GM18517 (cell line): Measurements from ENCODE around the gene CLEC4M.
"Not testable (repeated sequence)": the region's sequence is repeated elsewhere in the genome, so short reads cannot be mapped to it uniquely, and the experiment has no call there.

Source experiments
- ATAC-seq: cut with Tn5 transposase; IDR thresholded peaks from one replicate; pipeline ENCODE4 v1.9.1; 2021; ENCODE audit warnings: mild to moderate bottlenecking, moderate library complexity; ENCODE audit not compliant: unreplicated experiment

The CLEC4M gene

DNA sequence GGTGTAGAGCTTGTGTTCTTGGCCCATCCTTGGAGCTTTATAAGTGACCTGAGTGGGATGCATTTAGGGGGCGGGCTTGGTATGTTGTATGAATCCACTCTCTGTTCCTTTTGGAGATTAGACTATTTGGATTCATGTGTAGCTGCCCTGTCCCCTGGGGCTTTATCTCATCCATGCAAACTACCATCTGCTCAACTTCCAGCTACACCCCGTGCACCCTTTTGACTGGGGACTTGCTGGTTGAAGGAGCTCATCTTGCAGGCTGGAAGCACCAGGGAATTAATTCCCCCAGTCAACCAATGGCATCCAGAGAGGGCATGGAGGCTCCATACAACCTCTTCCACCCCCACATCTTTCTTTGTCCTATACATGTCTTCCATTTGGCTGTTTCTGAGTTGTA lies 6.1 kb downstream of the CLEC4M start:
- no peak for ATAC-seq

DNA sequence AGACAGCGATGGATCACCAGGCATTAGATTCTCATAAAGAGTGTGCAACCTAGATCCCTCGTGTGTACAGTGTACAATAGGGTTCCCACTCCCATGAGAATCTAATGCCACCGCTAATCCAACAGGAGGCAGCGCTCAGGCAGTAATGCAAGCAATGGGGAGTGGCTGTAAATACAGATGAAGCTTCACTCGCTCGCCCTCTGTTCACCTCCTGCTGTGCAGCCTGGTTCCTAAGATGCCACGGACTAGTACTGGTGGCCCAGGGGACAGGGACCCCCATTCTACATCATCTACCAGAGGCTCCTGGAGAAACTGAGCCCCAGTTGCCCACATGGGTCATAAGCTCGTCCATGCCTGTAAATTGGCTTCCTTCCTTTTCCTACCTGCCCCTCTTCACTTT lies 8.0 kb downstream of the CLEC4M start:
- ATAC-seq = no peak

DNA sequence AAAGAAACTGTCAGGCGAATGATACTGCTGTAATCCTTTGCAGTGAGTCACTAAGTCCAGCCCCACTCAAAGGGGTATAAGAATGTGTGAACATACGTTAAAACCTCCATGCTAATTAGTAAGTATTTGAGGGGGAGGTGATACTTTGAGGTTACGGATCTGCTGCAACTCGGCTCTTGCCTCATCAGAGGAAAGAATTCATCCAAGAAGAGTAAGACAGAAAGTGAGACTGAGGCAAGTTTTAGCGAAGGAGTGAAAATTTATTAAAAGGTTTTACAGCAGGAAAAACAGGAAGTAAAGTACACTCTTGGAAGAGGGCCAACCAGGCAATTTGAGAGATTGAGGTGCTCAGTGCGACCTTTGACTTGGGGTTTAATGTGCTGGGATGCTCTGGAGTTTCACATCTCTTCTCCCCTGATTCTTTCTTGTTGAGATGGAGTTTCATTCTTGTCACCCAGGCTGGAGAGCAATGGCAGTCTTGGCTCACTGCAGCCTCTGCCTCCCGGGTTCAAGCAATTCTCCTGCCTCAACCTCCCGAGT lies 9.8 kb downstream of the CLEC4M start:
- ATAC-seq = no peak

GRCh38 chr19:7773841-7774240 lies 10.8 kb downstream of the CLEC4M start:
- ATAC-seq = no peak

- no peak for ATAC-seq
Observed at GRCh38 chr19:7775761-7776160, 12.7 kb downstream of the CLEC4M start.

DNA sequence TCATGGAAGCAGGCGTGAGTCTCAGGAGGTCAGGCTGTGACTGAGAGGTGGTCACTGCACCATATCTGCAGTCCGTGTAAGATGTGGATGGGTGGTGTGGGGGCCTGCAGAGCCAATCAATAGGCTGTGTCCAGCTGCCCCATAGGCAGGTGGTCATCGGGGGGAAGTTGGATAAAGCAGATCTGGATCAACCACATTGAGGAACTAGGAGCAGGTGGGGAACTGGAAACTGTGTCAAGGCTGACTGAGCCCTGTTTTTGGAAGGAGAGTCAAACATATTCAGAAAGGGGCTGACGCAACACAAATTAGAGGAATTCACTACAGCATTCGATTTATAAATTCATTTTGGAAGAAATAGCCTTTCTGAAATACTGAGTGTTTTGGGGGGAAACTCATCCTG lies 15.0 kb downstream of the CLEC4M start:
- ATAC-seq = no peak

DNA sequence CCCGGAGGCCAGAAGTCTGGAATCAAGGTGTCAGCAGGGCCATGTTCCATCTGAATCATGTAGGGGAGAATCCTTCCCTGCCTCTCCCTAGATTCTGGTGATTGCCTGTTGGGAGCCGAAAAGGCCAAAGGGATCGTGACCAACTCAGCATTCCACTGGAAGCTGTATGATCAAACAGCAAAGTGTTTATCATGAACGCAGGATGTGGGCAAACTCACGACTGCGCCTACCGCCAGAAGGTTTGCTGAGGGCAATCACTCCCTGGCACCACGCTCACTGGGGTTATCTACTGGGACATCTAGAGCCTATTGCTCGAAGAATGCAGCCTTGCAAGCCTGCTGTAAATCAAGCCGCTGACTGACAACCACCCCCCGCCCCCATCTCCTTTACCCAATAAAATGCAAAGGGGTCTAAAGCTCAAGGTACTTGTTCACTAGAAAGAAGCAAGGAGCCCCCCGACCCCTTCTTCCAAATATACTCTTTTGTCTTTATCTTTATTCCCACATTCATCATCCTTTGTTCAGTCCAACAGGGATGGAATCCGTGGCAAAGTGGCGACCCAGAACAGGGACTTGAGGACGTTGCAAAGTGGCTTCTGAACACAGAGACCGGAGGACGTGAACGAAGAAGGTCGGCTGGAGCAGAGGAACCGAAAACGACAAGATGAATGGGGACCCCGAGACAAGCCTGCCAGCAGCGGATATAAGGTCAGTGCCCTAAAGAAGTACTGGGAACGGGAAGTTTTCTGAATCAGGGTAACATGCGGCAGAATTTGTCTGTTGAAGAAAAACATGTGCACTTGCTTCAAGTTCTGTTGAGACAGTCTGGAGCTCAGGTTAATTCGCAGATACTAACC lies 16.8 kb downstream of the CLEC4M start:
- ATAC-seq = no peak

DNA sequence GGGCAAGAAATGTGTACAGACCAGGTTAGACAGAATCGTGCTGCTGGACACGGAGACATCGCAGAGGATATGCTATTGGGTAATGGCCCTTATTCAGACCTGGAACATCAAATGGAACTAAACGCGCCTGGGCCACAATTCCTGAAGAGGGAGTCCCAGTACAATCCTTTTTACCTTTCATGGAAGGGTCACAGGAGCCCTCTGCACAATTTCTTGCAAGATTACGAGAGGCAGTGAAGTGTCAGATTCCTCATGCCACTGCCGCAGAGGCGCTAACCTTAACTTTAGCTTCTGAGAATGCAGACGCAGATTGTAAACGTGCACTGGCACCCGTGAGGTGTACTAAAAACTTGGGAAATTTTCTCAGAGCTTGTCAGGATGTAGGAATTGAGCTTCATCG lies 18.1 kb downstream of the CLEC4M start:
- no peak for ATAC-seq

DNA sequence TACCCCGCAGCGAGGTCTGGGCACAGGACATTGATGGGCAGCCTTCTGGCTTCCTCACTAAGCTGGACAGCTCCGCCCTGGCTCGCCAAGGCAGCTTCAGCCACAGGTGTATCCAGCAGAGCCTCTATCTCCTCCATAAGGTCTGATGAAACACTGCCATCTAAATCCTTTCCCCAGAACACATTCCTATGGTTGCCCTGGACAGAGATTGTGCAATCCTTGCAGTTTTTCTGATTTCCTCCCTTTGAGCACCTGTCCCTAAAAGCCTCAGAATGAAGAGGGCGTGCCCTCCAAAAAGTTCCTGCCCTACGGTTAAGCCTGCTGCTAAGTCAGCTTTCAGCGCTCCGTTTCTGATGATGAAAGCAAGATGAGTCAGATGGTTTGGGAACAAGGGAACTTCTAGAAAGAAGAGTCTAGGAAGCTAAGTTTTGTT lies 21.0 kb downstream of the CLEC4M start:
- ATAC-seq = no peak

- ATAC-seq = no peak
Observed at GRCh38 chr19:7784856-7785255, 21.8 kb downstream of the CLEC4M start.

- no peak for ATAC-seq
Observed at GRCh38 chr19:7787141-7787540, 24.1 kb downstream of the CLEC4M start.

- ATAC-seq = no peak
Observed at GRCh38 chr19:7787602-7788177, 24.6 kb downstream of the CLEC4M start.

GRCh38 chr19:7788178-7788932 lies 25.3 kb downstream of the CLEC4M start:
- no peak for ATAC-seq

GRCh38 chr19:7788933-7789323 lies 25.9 kb downstream of the CLEC4M start:
- no peak for ATAC-seq

GRCh38 chr19:7789447-7789846 lies 26.4 kb downstream of the CLEC4M start:
- ATAC-seq = no peak

DNA sequence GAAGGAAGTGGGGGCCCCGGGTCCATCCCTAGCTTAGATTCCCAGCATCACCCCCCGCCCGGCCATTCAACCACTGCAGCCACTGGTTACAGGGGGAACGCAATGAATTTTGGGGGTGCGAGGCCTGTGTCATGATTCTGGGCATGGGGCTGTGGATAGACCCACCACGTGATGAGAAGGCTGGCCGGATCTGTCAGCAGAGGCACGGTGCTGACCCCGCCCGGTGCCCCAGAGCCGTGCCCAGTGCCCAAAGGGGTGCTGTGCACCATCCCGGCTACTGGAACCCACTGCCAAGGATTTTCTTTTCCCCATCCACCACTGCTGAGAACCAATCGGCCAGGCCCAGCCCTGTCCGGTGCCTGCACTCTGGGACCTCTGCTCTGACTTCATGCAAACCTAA lies 27.4 kb downstream of the CLEC4M start:
- no peak for ATAC-seq

- no peak for ATAC-seq
Observed at GRCh38 chr19:7792281-7792680, 29.2 kb downstream of the CLEC4M start.

GRCh38 chr19:7792701-7793100 lies 29.7 kb downstream of the CLEC4M start:
- not testable (repeated sequence) for ATAC-seq

GRCh38 chr19:7793493-7793892 lies 30.4 kb downstream of the CLEC4M start:
- ATAC-seq = no peak

DNA sequence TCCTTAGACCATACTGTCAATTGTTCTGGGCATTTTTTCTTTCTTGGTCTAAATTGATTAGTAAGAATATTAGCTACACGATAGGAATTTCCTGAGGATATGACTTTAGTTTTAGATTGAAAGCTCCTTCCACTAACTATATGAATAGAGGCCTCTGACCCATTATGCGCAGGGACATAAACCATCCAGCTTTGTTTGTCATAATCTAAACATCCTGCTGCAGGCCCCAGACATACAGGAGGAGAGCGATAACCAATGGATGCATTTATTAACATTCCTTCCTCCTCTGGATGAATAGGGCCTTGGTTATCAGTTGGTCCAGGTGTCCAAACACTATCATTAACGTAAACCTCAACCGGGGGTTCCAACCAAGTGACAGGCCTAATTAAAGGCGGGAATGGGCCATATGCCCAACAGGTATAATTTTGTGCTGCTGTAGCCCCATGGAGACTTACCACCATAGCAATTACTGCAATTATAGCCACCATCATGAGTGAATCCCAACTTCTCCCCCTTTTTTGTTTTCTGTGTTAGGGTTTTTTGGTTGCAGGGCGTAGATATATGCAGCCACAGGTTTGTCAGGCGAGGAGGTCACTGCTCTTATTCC lies 32.6 kb downstream of the CLEC4M start:
- ATAC-seq = no peak
